Breast epithelium (tissue), 4 donors: ENCODE measurements around the gene CHCT1. TPM values are rescaled to one million over a fixed set of nuclear protein-coding genes. Genes with fewer than 3 reads are reported as not detected.

ENCODE experiments used
- DNase-seq, 2 donors: peaks; one replicate each; pipeline ENCODE4 v3.0.0-alpha.2; 2019; ENCODE audit warnings: low spot score in 2 of 2
- H3K27ac ChIP-seq, 2 donors: fragments of 200-600 bp; sonication (generic) in 1 of 2; one replicate each; pipeline ENCODE4 v1.5.1; 2016 to 2019; ENCODE audit warnings: mild to moderate bottlenecking in 1 of 2
- H3K27me3 ChIP-seq, 2 donors: fragments of 200-600 bp; sonication (generic) in 1 of 2; one replicate each; pipeline versions ENCODE4 v1.5.1 to v1.6.0; 2017 to 2019; ENCODE audit warnings: control low read depth in 1 of 2, mild to moderate bottlenecking in 1 of 2
- H3K36me3 ChIP-seq: fragments of 200-600 bp; one replicate; pipeline ENCODE4 v1.5.1; 2019
- H3K4me1 ChIP-seq, 2 donors: fragments of 200-600 bp; sonication (generic); one replicate each; pipeline ENCODE4 v1.5.1; 2016 to 2019; ENCODE audit warnings: control low read depth in 1 of 2
- H3K4me3 ChIP-seq, 3 donors: fragments of 200-600 bp; sonication (generic); 1 replicate in 2 of 3; 2 replicates in 1 of 3; pipeline ENCODE4 v1.5.1; 2016 to 2019; ENCODE audit warnings: mild to moderate bottlenecking in 3 of 3, moderate library complexity in 2 of 3
- H3K9me3 ChIP-seq, 2 donors: fragments of 200-600 bp; sonication (generic) in 1 of 2; one replicate each; pipeline ENCODE4 v1.5.1; 2016 to 2019; ENCODE audit warnings: control low read depth in 1 of 2
- POLR2A ChIP-seq: fragments of 450-650 bp; IDR thresholded peaks from one replicate; pipeline ENCODE4 v1.6.1; 2016; ENCODE audit warnings: antibody characterized with exemption, mild to moderate bottlenecking, moderate library complexity
- POLR2AphosphoS5 ChIP-seq, 3 donors: sonication (generic); formaldehyde crosslinking; IDR thresholded peaks; one replicate each; pipeline ENCODE4 v1.6.1; 2017; ENCODE audit warnings: antibody characterized with exemption in 3 of 3
- intact Hi-C: fragments of 100-400 bp; cut with DNase I; formaldehyde crosslinking; loops from one replicate; pipeline ENCODE4 v1.15.1; 2023; ENCODE audit warnings: low total_unique reads
- total RNA-seq, 3 donors: library from RNA; depleted of rRNA; stranded (reverse); fragments of >200 nt; gene quantifications; one replicate each; pipeline ENCODE4 v1.1.0, GENCODE V29; 2016
- TF ChIP-seq, protein P1 (sequence below), 3 donors: fragments of 450-650 bp; IDR thresholded peaks; one replicate each; pipeline ENCODE4 v1.5.1; 2016 to 2017; ENCODE audit warnings: antibody characterized with exemption in 3 of 3, mild to moderate bottlenecking in 3 of 3, moderate library complexity in 3 of 3

The CHCT1 gene
- total RNA-seq, 3 donors from 2014 or later = 0.32 TPM; not detected in 2

DNA sequence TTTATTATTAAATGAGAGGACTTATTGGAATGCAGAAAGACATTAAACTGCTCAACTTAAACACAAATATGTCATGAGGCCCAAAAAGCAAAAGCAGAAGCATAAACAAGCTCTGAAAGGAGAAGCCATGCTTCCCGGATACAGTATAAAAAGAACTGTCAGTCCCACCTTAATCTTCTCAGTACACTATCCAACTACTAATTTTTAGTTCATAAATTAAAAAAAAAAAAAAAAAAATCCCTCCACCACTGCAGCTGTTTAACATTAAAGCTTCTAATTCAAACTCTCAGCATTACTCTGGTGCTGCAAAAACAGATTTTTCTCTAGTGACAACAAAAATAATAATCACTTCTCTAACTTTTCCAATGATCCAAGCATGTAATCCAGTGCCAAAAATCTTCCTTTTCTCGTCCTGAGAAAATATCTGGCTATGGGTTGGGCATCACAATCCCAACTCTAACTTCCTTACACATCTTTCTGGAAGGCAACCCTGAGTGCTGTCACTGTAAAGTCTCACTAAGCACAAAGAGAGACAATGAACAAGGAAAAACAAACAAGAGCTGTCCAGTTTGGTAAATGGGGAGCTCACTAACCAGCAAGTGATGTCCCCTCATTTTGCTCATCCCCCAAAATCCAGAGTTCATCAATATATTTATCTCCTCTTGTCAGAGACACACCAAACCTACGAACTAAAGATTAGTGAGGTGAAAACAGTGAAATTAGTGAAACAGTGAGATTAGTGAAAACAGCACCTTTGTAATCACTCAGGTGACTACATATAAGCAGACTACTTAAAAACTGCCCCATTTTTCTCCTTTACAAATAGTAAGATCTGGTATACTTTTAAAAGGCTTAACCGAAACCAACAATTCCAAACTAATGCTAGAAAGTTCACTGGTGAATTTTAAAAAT lies 35.9 kb upstream of the CHCT1 start:
- Histone ChIP-seq H3K9me3 (no peaks in the 10 kb centered on the region), H3K4me1 (peaks cover 0 to 17% of the 10 kb centered on the region in 2 donors), H3K36me3 (no peaks in the 10 kb centered on the region), H3K27me3 (no peaks in the 10 kb centered on the region), H3K4me3 (no peak overlapping the region), H3K27ac (no peak overlapping the region)
- no peak for DNase-seq
- TF ChIP-seq POLR2AphosphoS5 (IDR thresholded peaks at IDR 0.05) = no peak
- TF ChIP-seq, protein P1, sequence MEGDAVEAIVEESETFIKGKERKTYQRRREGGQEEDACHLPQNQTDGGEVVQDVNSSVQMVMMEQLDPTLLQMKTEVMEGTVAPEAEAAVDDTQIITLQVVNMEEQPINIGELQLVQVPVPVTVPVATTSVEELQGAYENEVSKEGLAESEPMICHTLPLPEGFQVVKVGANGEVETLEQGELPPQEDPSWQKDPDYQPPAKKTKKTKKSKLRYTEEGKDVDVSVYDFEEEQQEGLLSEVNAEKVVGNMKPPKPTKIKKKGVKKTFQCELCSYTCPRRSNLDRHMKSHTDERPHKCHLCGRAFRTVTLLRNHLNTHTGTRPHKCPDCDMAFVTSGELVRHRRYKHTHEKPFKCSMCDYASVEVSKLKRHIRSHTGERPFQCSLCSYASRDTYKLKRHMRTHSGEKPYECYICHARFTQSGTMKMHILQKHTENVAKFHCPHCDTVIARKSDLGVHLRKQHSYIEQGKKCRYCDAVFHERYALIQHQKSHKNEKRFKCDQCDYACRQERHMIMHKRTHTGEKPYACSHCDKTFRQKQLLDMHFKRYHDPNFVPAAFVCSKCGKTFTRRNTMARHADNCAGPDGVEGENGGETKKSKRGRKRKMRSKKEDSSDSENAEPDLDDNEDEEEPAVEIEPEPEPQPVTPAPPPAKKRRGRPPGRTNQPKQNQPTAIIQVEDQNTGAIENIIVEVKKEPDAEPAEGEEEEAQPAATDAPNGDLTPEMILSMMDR (IDR thresholded peaks at IDR 0.05) = no peak
- TF ChIP-seq POLR2A = no peak
- intact Hi-C loops = no loop called here

- TF ChIP-seq POLR2AphosphoS5 (IDR thresholded peaks at IDR 0.05) = no peak
- TF ChIP-seq, protein P1 (IDR thresholded peaks at IDR 0.05) = no peak
- no peak for TF ChIP-seq POLR2A
- DNase-seq = no peak
- intact Hi-C loops = no loop called here
- no peak overlapping the region for H3K27ac ChIP-seq
- no peaks in the 10 kb centered on the region for H3K27me3 ChIP-seq
- no peaks in the 10 kb centered on the region for H3K36me3 ChIP-seq
- peaks cover 0 to 17% of the 10 kb centered on the region in 2 donors for H3K4me1 ChIP-seq
- H3K9me3 ChIP-seq = no peaks in the 10 kb centered on the region
- no peak overlapping the region for H3K4me3 ChIP-seq
These were observed 34.6 kb upstream of the CHCT1 start for GRCh38 chr17:60387666-60388065.

- Histone ChIP-seq H3K4me3 (no peak overlapping the region), H3K27ac (no peak overlapping the region), H3K36me3 (no peaks in the 10 kb centered on the region), H3K27me3 (no peaks in the 10 kb centered on the region), H3K9me3 (no peaks in the 10 kb centered on the region), H3K4me1 (peaks cover 0 to 17% of the 10 kb centered on the region in 2 donors)
- no peak for DNase-seq
- no peak for TF ChIP-seq POLR2A
- TF ChIP-seq POLR2AphosphoS5 (IDR thresholded peaks at IDR 0.05) = no peak
- TF ChIP-seq, protein P1 (IDR thresholded peaks at IDR 0.05) = no peak
- intact Hi-C loops = no loop called here
These were observed 33.5 kb upstream of the CHCT1 start for GRCh38 chr17:60388742-60389141.

DNA sequence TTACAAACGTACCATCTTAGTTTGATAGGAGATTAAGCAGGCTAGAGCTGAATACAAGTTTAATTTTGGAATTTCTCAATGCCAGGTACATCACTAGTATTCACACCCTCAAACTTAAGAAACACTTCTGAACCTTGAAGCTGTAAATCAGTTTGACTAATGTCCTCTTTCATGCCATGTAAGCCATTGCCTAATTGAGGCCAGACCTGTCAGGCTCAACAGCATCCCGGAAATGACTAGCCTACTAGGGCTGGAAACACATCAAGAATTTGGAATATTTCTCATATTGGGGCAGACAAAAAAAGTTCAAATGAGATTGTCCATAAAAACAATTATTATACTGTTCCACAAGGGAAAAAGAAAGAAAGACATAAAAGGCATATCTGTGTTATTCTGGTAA lies 32.1 kb upstream of the CHCT1 start:
- H3K9me3 ChIP-seq = no peaks in the 10 kb centered on the region
- peaks cover 0 to 17% of the 10 kb centered on the region in 2 donors for H3K4me1 ChIP-seq
- intact Hi-C loops = no loop called here
- peak overlapping the region; percentile 80 to 97 (median 94) for H3K4me3 ChIP-seq
- peak overlapping the region; percentile 96 to 98 for H3K27ac ChIP-seq
- no peaks in the 10 kb centered on the region for H3K36me3 ChIP-seq
- no peaks in the 10 kb centered on the region for H3K27me3 ChIP-seq
- no peak for DNase-seq
- TF ChIP-seq POLR2AphosphoS5 (IDR thresholded peaks at IDR 0.05) (peak in 2 of 3 donors; percentile 20 to 67), POLR2A (no peak)

DNA sequence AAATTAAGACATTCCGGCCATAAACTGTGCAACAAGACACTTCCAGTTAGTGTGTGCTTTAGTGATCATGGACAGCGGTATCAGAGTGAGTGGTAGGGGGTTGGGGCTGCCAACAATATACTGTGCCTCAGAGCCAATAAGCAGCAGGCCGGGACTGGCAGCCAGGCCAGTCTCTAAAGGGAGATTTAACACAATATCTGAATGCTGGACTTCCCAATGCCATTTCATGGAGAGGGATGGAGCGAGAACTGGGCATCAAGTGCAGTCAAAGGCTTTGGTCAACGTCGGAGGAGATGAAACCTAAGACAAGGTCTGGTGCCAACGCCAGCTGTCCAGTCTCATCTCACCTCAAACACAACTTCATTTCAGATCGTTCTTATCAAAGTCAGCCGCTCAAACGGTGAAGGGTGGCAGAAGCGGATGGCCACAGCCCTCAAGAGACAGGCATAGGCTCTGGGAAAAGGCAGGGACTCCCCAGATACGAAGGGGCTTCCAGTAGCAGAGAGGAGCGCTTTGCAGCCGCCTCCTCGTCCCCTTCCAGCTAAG lies 31.3 kb upstream of the CHCT1 start:
- Histone ChIP-seq H3K4me3 (peak overlapping the region; percentile 80 to 97 (median 94)), H3K9me3 (no peaks in the 10 kb centered on the region), H3K4me1 (peaks cover 0 to 17% of the 10 kb centered on the region in 2 donors), H3K27me3 (no peaks in the 10 kb centered on the region), H3K27ac (peak overlapping the region; percentile 96 to 98), H3K36me3 (no peaks in the 10 kb centered on the region)
- intact Hi-C loops = no loop called here
- TF ChIP-seq, protein P1 (IDR thresholded peaks at IDR 0.05) = no peak
- no peak for TF ChIP-seq POLR2A
- no peak for TF ChIP-seq POLR2AphosphoS5 (IDR thresholded peaks at IDR 0.05)
- DNase-seq = no peak
